IMR-90 (cell line): ENCODE measurements around the gene FAAP100. TPM values are rescaled to one million over a fixed set of nuclear protein-coding genes. Genes with fewer than 3 reads are reported as not detected.

Experiments
- ATAC-seq: fragments of 200-7000 bp; cut with Tn5 transposase; 2 replicates; pipeline ENCODE4 v1.9.1; 2020; ENCODE audit warnings: low read depth, mild to moderate bottlenecking, moderate library complexity
- BruUV-seq: library from RNA; stranded (reverse); fragments of 400-500 nt; replicated peaks from 2 replicates; lab custom pipeline; 2021; lab: Mats Ljungman, UMichigan
- CTCF ChIA-PET: fragments of 300-600 bp; formaldehyde crosslinking; extraction: SDS; loops from one replicate; lab custom pipeline; 2021; ENCODE audit warnings: antibody characterized with exemption; lab: Yijun Ruan, JAX
- POLR2A ChIA-PET: fragments of 300-600 bp; sonication (Branson Sonifier 250); formaldehyde crosslinking; loops from one replicate; lab custom pipeline; 2022; ENCODE audit warnings: antibody characterized with exemption; ENCODE audit not compliant: unreplicated experiment; lab: Charles Lee
- DNase-seq: peaks from one replicate; pipeline ENCODE4 v3.0.0; 2013
- H2AFZ ChIP-seq: replicated peaks from 2 replicates; pipeline ENCODE3; 2013; ENCODE audit warnings: low read length, mild to moderate bottlenecking; ENCODE audit not compliant: poor library complexity
- H2AK5ac ChIP-seq: 2 replicates; pipeline ENCODE4 v1.6.1; 2013; ENCODE audit warnings: low read depth, low read length, inconsistent platforms
- H2AK9ac ChIP-seq: replicated peaks from 2 replicates; pipeline ENCODE3; 2013; ENCODE audit warnings: mild to moderate bottlenecking, low read depth, low read length, moderate library complexity; ENCODE audit not compliant: poor library complexity
- H2BK120ac ChIP-seq: 2 replicates; pipeline ENCODE4 v1.6.1; 2013; ENCODE audit warnings: low read depth, low read length, inconsistent platforms
- H2BK15ac ChIP-seq: 3 replicates; pipeline ENCODE4 v1.6.1; 2013; ENCODE audit warnings: low read depth, low read length, inconsistent platforms
- H2BK20ac ChIP-seq: 2 replicates; pipeline ENCODE4 v1.6.1; 2013; ENCODE audit warnings: low read depth, mild to moderate bottlenecking, inconsistent platforms, low read length, moderate library complexity
- H2BK5ac ChIP-seq: 2 replicates; pipeline ENCODE4 v1.6.1; 2013; ENCODE audit warnings: mild to moderate bottlenecking, low read depth, low read length, inconsistent platforms; ENCODE audit not compliant: poor library complexity, severe bottlenecking
- H3K14ac ChIP-seq: replicated peaks from 2 replicates; pipeline ENCODE4 v1.6.1; 2013; ENCODE audit warnings: low read depth, low read length, inconsistent platforms
- H3K18ac ChIP-seq: 2 replicates; pipeline ENCODE4 v1.6.1; 2013; ENCODE audit warnings: low read depth, low read length, control low read depth
- H3K23ac ChIP-seq: 2 replicates; pipeline ENCODE4 v1.6.1; 2013; ENCODE audit warnings: low read depth, low read length, inconsistent platforms
- H3K27ac ChIP-seq: 2 replicates; pipeline ENCODE4 v1.5.1; 2013; ENCODE audit warnings: mild to moderate bottlenecking, control low read depth, low read length; ENCODE audit not compliant: insufficient read depth
- H3K27me3 ChIP-seq: 2 replicates; pipeline ENCODE4 v1.6.1; 2013; ENCODE audit warnings: low read length; ENCODE audit not compliant: control insufficient read depth, insufficient read depth
- H3K36me3 ChIP-seq: 2 replicates; pipeline ENCODE4 v1.6.1; 2013; ENCODE audit warnings: low read length, mixed read lengths; ENCODE audit not compliant: control insufficient read depth, insufficient read depth
- H3K4ac ChIP-seq: 2 replicates; pipeline ENCODE4 v1.6.1; 2013; ENCODE audit warnings: low read depth, low read length, inconsistent platforms
- H3K4me1 ChIP-seq: 2 replicates; pipeline ENCODE4 v1.6.1; 2013; ENCODE audit warnings: low read length, mixed read lengths; ENCODE audit not compliant: control insufficient read depth, insufficient read depth
- H3K4me2 ChIP-seq: 2 replicates; pipeline ENCODE4 v1.6.1; 2013; ENCODE audit warnings: low read depth, mild to moderate bottlenecking, control low read depth, low read length, moderate library complexity
- H3K4me3 ChIP-seq: 2 replicates; pipeline ENCODE4 v1.5.1; 2013; ENCODE audit warnings: low read depth, mild to moderate bottlenecking, control low read depth, low read length, moderate library complexity; ENCODE audit not compliant: insufficient read depth
- H3K56ac ChIP-seq: 2 replicates; pipeline ENCODE4 v1.6.1; 2013; ENCODE audit warnings: low read length, inconsistent platforms; ENCODE audit not compliant: insufficient read depth; ENCODE audit errors: extremely low read depth
- H3K79me1 ChIP-seq, 2 experiments: 2 replicates each; pipeline ENCODE4 v1.6.1; 2013; ENCODE audit warnings: low read length in 2 of 2, inconsistent platforms in 1 of 2, low read depth in 1 of 2
- H3K9ac ChIP-seq: 2 replicates; pipeline ENCODE4 v1.6.1; 2013; ENCODE audit warnings: low read depth, low read length, control low read depth
- H3K9me1 ChIP-seq: 2 replicates; pipeline ENCODE4 v1.6.1; 2013; ENCODE audit warnings: low read length, inconsistent platforms; ENCODE audit not compliant: insufficient read depth
- H3K9me3 ChIP-seq: 2 replicates; pipeline ENCODE4 v1.6.1; 2013; ENCODE audit warnings: low read length; ENCODE audit not compliant: control insufficient read depth, insufficient read depth
- H4K20me1 ChIP-seq: 2 replicates; pipeline ENCODE4 v1.6.1; 2013; ENCODE audit warnings: low read length, inconsistent platforms; ENCODE audit not compliant: insufficient read depth
- H4K5ac ChIP-seq: 2 replicates; pipeline ENCODE4 v1.6.1; 2013; ENCODE audit warnings: mild to moderate bottlenecking, low read depth, low read length, control low read depth
- H4K8ac ChIP-seq, 2 experiments: 2 replicates each; pipeline ENCODE4 v1.6.1; 2013; ENCODE audit warnings: low read depth in 2 of 2, low read length in 2 of 2, control low read depth in 1 of 2, inconsistent platforms in 1 of 2
- H4K91ac ChIP-seq: 2 replicates; pipeline ENCODE4 v1.6.1; 2013; ENCODE audit warnings: low read depth, low read length, inconsistent platforms; ENCODE audit not compliant: insufficient read depth
- MXI1 ChIP-seq: IDR thresholded peaks from 2 replicates; pipeline ENCODE4 v1.6.1; 2012; ENCODE audit warnings: low read depth, mild to moderate bottlenecking, low read length, moderate library complexity, borderline replicate concordance
- RCOR1 ChIP-seq: IDR thresholded peaks from 2 replicates; pipeline ENCODE4 v1.6.1; 2012; ENCODE audit warnings: mild to moderate bottlenecking, low read length, improper control_type of control experiment; ENCODE audit not compliant: insufficient replicate concordance
- SMC3 ChIP-seq: fragments of 150-350 bp; IDR thresholded peaks from 2 replicates; pipeline ENCODE4 v1.6.1; 2016; ENCODE audit warnings: low read depth, mild to moderate bottlenecking, antibody characterized with exemption, low read length, moderate library complexity
- WGBS, 2 experiments: methylation state at CpG; one replicate each; pipeline versions ENCODE4 v1.1.5 to v1.1.7; 2013; ENCODE audit warnings: missing lambda C conversion rate in 2 of 2; ENCODE audit not compliant: insufficient read length in 1 of 2; ENCODE audit errors: extremely low coverage in 2 of 2; 5-methylcytosine and 5-hydroxymethylcytosine counted together
- dilution Hi-C: fragments of 300-500 bp; cut with HindIII; formaldehyde crosslinking; loops from one replicate; pipeline ENCODE4 v1.14.3; 2018; ENCODE audit warnings: low sequenced_read_pairs; ENCODE audit not compliant: unreplicated experiment
- in situ Hi-C: fragments of 300-500 bp; cut with MboI; formaldehyde crosslinking; loops from 3 replicates; pipeline ENCODE4 v1.14.3; 2019; ENCODE audit warnings: low sequenced_read_pairs, inconsistent platforms, mixed read lengths
- intact Hi-C: fragments of 100-400 bp; cut with micrococcal nuclease; formaldehyde crosslinking; loops from 2 replicates; pipeline ENCODE4 v1.10.0; 2022
- polyA plus RNA-seq, 3 experiments: library from polyadenylated mRNA; depleted of rRNA; stranded (reverse); fragments of >200 nt; gene quantifications; 2 replicates each; pipeline ENCODE4 v1.2.3, GENCODE V29; 2012; ENCODE audit warnings: low replicate concordance in 1 of 3
- total RNA-seq: library from RNA; depleted of rRNA; stranded (reverse); fragments of >200 nt; gene quantifications from 2 replicates; pipeline ENCODE4 v1.2.3, GENCODE V29; 2012
- TF ChIP-seq, protein P1 (sequence below): fragments of 150-350 bp; IDR thresholded peaks from 2 replicates; pipeline ENCODE4 v1.6.1; 2016; ENCODE audit warnings: low read depth, mild to moderate bottlenecking, low read length, moderate library complexity, borderline replicate concordance

Gene FAAP100
- total and polyA plus RNA-seq, 2 of the 4 experiments (the other 2 are of a cell fraction): 7.9 to 24.8 TPM

DNA sequence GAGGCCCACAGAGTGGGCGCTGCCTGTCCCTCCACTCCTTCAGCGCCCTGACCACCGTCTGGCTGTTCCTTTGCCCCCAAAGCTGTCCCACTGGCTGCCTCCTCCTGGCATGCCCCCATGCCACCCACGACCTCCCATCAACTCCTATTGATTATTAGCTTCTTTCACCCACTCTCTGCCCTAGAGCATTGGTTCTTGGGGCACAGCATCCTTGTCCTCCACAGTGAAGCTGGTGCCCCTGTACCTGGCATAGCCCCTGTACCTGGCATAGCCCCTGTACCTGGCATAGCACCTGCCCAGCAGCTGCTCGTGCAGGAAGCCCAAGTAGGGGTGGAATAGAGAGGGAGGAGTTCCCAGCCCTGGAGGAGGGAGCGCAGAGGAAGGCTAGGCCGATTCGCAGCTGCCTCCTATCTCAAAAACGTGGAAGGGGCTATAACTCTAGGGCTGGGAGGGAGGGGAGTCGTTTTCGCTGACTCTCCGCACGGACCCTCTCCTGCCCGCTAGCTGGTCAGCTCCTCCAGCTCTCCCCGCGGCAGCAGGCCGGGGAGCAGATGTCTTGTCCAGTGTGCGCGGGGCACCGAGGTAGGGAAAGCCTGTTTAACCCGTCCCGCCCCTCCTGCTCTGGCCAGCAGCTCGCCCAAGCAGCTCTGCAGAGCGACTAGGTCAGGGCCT lies 33.9 kb downstream of the FAAP100 start (continued):
- TF ChIP-seq MXI1: no peak

DNA sequence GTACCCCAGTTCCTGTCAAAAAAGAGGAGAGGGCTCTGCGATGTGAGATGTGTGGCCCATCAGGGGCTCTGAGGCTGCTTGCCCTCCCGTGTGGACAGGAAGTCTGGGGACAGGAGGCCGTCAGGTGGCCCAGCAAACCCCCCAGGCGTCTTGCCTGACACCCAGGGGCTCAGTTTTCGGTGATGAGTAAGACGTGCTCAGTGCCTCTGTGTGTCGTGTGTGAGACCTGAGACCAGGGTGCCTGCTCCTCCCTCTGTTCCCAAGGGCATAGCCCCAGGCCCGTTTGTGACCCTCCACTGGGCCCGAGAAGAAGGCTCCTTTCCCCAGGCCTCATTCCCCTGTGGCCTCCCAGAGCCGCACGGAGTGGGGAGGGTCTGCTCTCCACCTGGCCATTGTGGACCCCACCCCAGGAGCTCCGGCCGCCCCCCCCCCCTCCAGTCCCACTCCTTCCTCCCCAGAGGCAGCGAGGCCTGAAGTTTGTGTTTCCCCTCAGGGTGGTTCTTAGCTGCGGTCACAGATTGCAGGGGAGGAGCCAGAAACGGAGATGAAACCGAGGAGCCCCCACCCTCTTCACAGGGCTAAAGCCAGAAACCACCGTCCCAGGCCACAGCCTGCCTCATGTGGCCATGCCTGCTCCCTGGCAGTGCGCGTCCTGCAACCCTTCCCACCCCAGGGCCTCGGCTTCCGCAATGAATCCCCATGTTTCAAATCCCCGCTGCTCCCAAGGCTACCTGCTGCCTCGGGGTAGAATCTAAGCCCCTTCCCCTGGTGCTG lies 34.6 kb downstream of the FAAP100 start:
- CTCF ChIA-PET: no interaction called here

More for the DNA sequence above, 34.6 kb downstream of the FAAP100 start:
- DNase-seq (no peak), ATAC-seq (no peak)
- Histone ChIP-seq H3K23ac (peak overlapping the region; percentile 72), H3K56ac (no peak overlapping the region), H4K20me1 (peaks cover 44% of the 10 kb centered on the region), H3K4me1 (peaks cover 34% of the 10 kb centered on the region), H2BK120ac (no peak overlapping the region), H3K4me3 (no peak overlapping the region), H2AFZ (peak overlapping the region; percentile 67), H2BK20ac (no peak overlapping the region), H3K4me2 (no peak overlapping the region; the same call in 1 of the 2 replicates), H3K18ac (no peak overlapping the region), H3K9ac (peak overlapping the region; percentile 24; the same call in 1 of the 2 replicates), H3K9me1 (peaks cover 4% of the 10 kb centered on the region; the same call in 1 of the 2 replicates), H3K27ac (no peak overlapping the region; the same call in 1 of the 2 replicates), H3K4ac (peak overlapping the region; percentile 22), H3K79me1 (peaks cover 6 to 45% of the 10 kb centered on the region in 2 experiments; a peak in 3 of 4 replicates), H2AK9ac (peak overlapping the region; percentile 87), H2BK5ac (no peak overlapping the region), H4K91ac (no peak overlapping the region), H3K9me3 (no peaks in the 10 kb centered on the region), H2AK5ac (peak overlapping the region; percentile 61), H3K36me3 (no peaks in the 10 kb centered on the region; the same call in 1 of the 2 replicates), H3K14ac (peak overlapping the region; percentile 56; the same call in 1 of the 2 replicates), H3K27me3 (no peaks in the 10 kb centered on the region), H4K8ac (no peak overlapping the region; a peak in 1 of 4 replicates), H2BK15ac (no peak overlapping the region), H4K5ac (no peak overlapping the region)
- in situ Hi-C loops: no loop called here
- TF ChIP-seq SMC3 (no peak), RCOR1 (no peak)
- TF ChIP-seq, protein P1, sequence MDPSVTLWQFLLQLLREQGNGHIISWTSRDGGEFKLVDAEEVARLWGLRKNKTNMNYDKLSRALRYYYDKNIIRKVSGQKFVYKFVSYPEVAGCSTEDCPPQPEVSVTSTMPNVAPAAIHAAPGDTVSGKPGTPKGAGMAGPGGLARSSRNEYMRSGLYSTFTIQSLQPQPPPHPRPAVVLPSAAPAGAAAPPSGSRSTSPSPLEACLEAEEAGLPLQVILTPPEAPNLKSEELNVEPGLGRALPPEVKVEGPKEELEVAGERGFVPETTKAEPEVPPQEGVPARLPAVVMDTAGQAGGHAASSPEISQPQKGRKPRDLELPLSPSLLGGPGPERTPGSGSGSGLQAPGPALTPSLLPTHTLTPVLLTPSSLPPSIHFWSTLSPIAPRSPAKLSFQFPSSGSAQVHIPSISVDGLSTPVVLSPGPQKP: no peak
- POLR2A ChIA-PET: interaction anchor here (1.8 kb wide), 1 partner anchor 9 kb away, joined by 6 read pairs; no protein-coding TSS in a partner anchor
- BruUV-seq: no TSS peak
- dilution Hi-C loops: no loop called here
- intact Hi-C loops: no loop called here
- WGBS, 2 experiments: 71% methylated on average over 10 of the region's 24 CpGs; no CpG with 5 or more reads in 1 of the 2 experiments
